Endothelial cell (in vitro differentiated cells): ENCODE measurements around the gene LACRT. TPM values are rescaled to one million over a fixed set of nuclear protein-coding genes. Genes with fewer than 3 reads are reported as not detected.

Source experiments
- DNase-seq: peaks from one replicate; pipeline ENCODE4 v3.0.0; 2021; ENCODE audit warnings: low spot score
- H3K27ac Mint-ChIP-seq: one replicate; pipeline ENCODE4 v1.8.0; 2021; ENCODE audit warnings: mixed read lengths, inconsistent platforms; ENCODE audit not compliant: unreplicated experiment
- H3K27me3 Mint-ChIP-seq: one replicate; pipeline ENCODE4 v1.8.0; 2021; ENCODE audit warnings: mild to moderate bottlenecking, moderate library complexity, mixed read lengths, inconsistent platforms; ENCODE audit not compliant: unreplicated experiment
- H3K36me3 Mint-ChIP-seq: one replicate; pipeline ENCODE4 v1.8.0; 2021; ENCODE audit warnings: mild to moderate bottlenecking, low read depth, mixed read lengths, inconsistent platforms; ENCODE audit not compliant: unreplicated experiment
- H3K4me1 Mint-ChIP-seq: one replicate; pipeline ENCODE4 v1.8.0; 2021; ENCODE audit warnings: mild to moderate bottlenecking, mixed read lengths, inconsistent platforms; ENCODE audit not compliant: unreplicated experiment
- H3K4me3 Mint-ChIP-seq: one replicate; pipeline ENCODE4 v1.8.0; 2021; ENCODE audit warnings: mild to moderate bottlenecking, mixed read lengths, inconsistent platforms; ENCODE audit not compliant: unreplicated experiment
- H3K9me3 Mint-ChIP-seq: one replicate; pipeline ENCODE4 v1.8.0; 2021; ENCODE audit warnings: mixed read lengths, inconsistent platforms; ENCODE audit not compliant: unreplicated experiment
- CTCF ChIP-seq: fragments of 200-600 bp; sonication (generic); IDR thresholded peaks from one replicate; pipeline ENCODE4 v1.5.0; 2021; ENCODE audit warnings: antibody characterized with exemption; ENCODE audit not compliant: unreplicated experiment
- total RNA-seq: library from RNA; stranded (reverse); fragmentation: NEBNext Ultra II Directional; extraction: Animal tissue kit (Norgen Biotek cat#: 25700); gene quantifications from one replicate; pipeline ENCODE4 v1.2.1, GENCODE V29; 2021; ENCODE audit not compliant: unreplicated experiment

The LACRT gene
- total RNA-seq, 1 donor from 2014 or later: not detected

GRCh38 chr12:54654926-54655325 lies 20.2 kb upstream of the LACRT start:
- H3K27ac Mint-ChIP-seq: no peak overlapping the region
- no peaks in the 10 kb centered on the region for H3K36me3 Mint-ChIP-seq
- H3K4me1 Mint-ChIP-seq: peaks cover 15% of the 10 kb centered on the region
- no peaks in the 10 kb centered on the region for H3K9me3 Mint-ChIP-seq
- H3K4me3 Mint-ChIP-seq: no peak overlapping the region
- DNase-seq: no peak
- peaks cover 5% of the 10 kb centered on the region for H3K27me3 Mint-ChIP-seq
- TF ChIP-seq CTCF: no peak

GRCh38 chr12:54653025-54653424 lies 18.3 kb upstream of the LACRT start:
- Mint-ChIP-seq H3K4me3 (no peak overlapping the region), H3K4me1 (peaks cover 15% of the 10 kb centered on the region), H3K9me3 (no peaks in the 10 kb centered on the region), H3K27me3 (peaks cover 1% of the 10 kb centered on the region), H3K36me3 (no peaks in the 10 kb centered on the region), H3K27ac (no peak overlapping the region)
- TF ChIP-seq CTCF: no peak
- no peak for DNase-seq

- no peak for DNase-seq
- Mint-ChIP-seq H3K4me1 (peaks cover 15% of the 10 kb centered on the region), H3K36me3 (no peaks in the 10 kb centered on the region), H3K4me3 (no peak overlapping the region), H3K27me3 (peaks cover 4% of the 10 kb centered on the region), H3K9me3 (no peaks in the 10 kb centered on the region), H3K27ac (no peak overlapping the region)
- TF ChIP-seq CTCF: no peak
Observed at GRCh38 chr12:54650889-54651288, 16.2 kb upstream of the LACRT start.

- no peak overlapping the region for H3K4me3 Mint-ChIP-seq
- H3K9me3 Mint-ChIP-seq: no peaks in the 10 kb centered on the region
- no peak for TF ChIP-seq CTCF
- H3K27ac Mint-ChIP-seq: no peak overlapping the region
- peaks cover 15% of the 10 kb centered on the region for H3K4me1 Mint-ChIP-seq
- no peaks in the 10 kb centered on the region for H3K36me3 Mint-ChIP-seq
- H3K27me3 Mint-ChIP-seq: peaks cover 4% of the 10 kb centered on the region
- DNase-seq: no peak
Observed at GRCh38 chr12:54650409-54650808, 15.7 kb upstream of the LACRT start.

GRCh38 chr12:54649825-54650224 lies 15.1 kb upstream of the LACRT start:
- H3K4me3 Mint-ChIP-seq: no peak overlapping the region
- no peak for DNase-seq
- peaks cover 4% of the 10 kb centered on the region for H3K27me3 Mint-ChIP-seq
- TF ChIP-seq CTCF: no peak
- H3K27ac Mint-ChIP-seq: no peak overlapping the region
- H3K36me3 Mint-ChIP-seq: no peaks in the 10 kb centered on the region
- no peaks in the 10 kb centered on the region for H3K9me3 Mint-ChIP-seq
- H3K4me1 Mint-ChIP-seq: peaks cover 10% of the 10 kb centered on the region
